Measurements from ENCODE around the gene GFOD1.

GFOD1 gene

GRCh38 chr6:13487122-13488014, at the start of gene GFOD1:
Gene GFOD1 (minus strand): TSS chr6:13487600. CDS start chr6:13486890, 710 bp downstream.
- DNase-seq = peak; percentile 66

GRCh38 chr6:13536796-13537526, 49.6 kb upstream of the GFOD1 start:
- DNase-seq = no peak

- DNase-seq = no peak
Observed at GRCh38 chr6:13535306-13535705, 47.9 kb upstream of the GFOD1 start.

- no peak for DNase-seq
Observed at GRCh38 chr6:13534536-13534935, 47.1 kb upstream of the GFOD1 start.

- no peak for DNase-seq
Observed at GRCh38 chr6:13531956-13532355, 44.6 kb upstream of the GFOD1 start.

- no peak for DNase-seq
Observed at GRCh38 chr6:13528777-13529343, 41.5 kb upstream of the GFOD1 start.

- no peak for DNase-seq
Observed at GRCh38 chr6:13528232-13528631, 40.8 kb upstream of the GFOD1 start.

GRCh38 chr6:13527671-13528056, 40.3 kb upstream of the GFOD1 start:
- no peak for DNase-seq

- no peak for DNase-seq
Observed at GRCh38 chr6:13526727-13527670, 39.6 kb upstream of the GFOD1 start.

GRCh38 chr6:13526357-13526726, 38.9 kb upstream of the GFOD1 start:
- DNase-seq = no peak

GRCh38 chr6:13524801-13525508, 37.6 kb upstream of the GFOD1 start:
- DNase-seq = no peak

- DNase-seq = no peak
Observed at GRCh38 chr6:13523826-13524622, 36.6 kb upstream of the GFOD1 start.

- no peak for DNase-seq
Observed at GRCh38 chr6:13522656-13523055, 35.3 kb upstream of the GFOD1 start.

- no peak for DNase-seq
Observed at GRCh38 chr6:13519839-13520238, 32.4 kb upstream of the GFOD1 start.

- DNase-seq = no peak
Observed at GRCh38 chr6:13517116-13517515, 29.7 kb upstream of the GFOD1 start.

- DNase-seq = no peak
Observed at GRCh38 chr6:13515912-13516311, 28.5 kb upstream of the GFOD1 start.

GRCh38 chr6:13513626-13514502, 26.5 kb upstream of the GFOD1 start:
- DNase-seq = no peak

- no peak for DNase-seq
Observed at GRCh38 chr6:13512900-13513299, 25.5 kb upstream of the GFOD1 start.

- no peak for DNase-seq
Observed at GRCh38 chr6:13511913-13512717, 24.7 kb upstream of the GFOD1 start.
